Measurements from ENCODE around the gene DPYD. TPM values are rescaled to one million over a fixed set of nuclear protein-coding genes. Genes with fewer than 3 reads are reported as not detected.

The DPYD gene
- total and polyA plus RNA-seq, 4 experiments from 2014 or later: 49.7 to 58.4 (median 51.9) TPM

- no peak overlapping the region for H3K27ac Mint-ChIP-seq
- Histone ChIP-seq H3K27ac (ENCODE audit: low read depth, low read length) (no peak overlapping the region), H3K4me1 (ENCODE audit: insufficient read depth, low read length) (no peaks in the 10 kb centered on the region), H3K36me3 (ENCODE audit: insufficient read depth, low read length) (no peaks in the 10 kb centered on the region), H3K9me3 (ENCODE audit: control insufficient read depth in 1 of 2, low read length in 2 of 2) (no peaks in the 10 kb centered on the region), H3K4me3 (ENCODE audit: low read length in 2 of 2) (no peak overlapping the region), H3K27me3 (ENCODE audit: insufficient read depth, low read length) (no peaks in the 10 kb centered on the region)
- no peaks in the 10 kb centered on the region for H3K4me1 Mint-ChIP-seq
- intact Hi-C loops (cut with micrococcal nuclease): no loop called here
- POLR2A ChIA-PET (ENCODE audit: partially characterized antibody): interaction anchor here (0.6 kb wide), 1 partner anchor 11 kb away, joined by 3 read pairs; no protein-coding TSS in a partner anchor
- CTCF ChIA-PET (ENCODE audit: partially characterized antibody): no interaction called here
- H3K4me3 Mint-ChIP-seq: no peak overlapping the region
- peaks cover 0 to 8% (median 2%) of the 10 kb centered on the region in 8 donors for H3K9me3 Mint-ChIP-seq
- no peaks in the 10 kb centered on the region for H3K36me3 Mint-ChIP-seq
- DNase-seq: no peak
- peaks cover 2% of the 10 kb centered on the region in 2 donors for H3K27me3 Mint-ChIP-seq
These were observed 857.3 kb downstream of the DPYD start for GRCh38 chr1:97063532-97063931.

GRCh38 chr1:97061604-97062003 is 859.2 kb downstream of the DPYD start:
- Histone ChIP-seq H3K4me1 (ENCODE audit: insufficient read depth, low read length) (no peaks in the 10 kb centered on the region), H3K4me3 (ENCODE audit: low read length in 2 of 2) (no peak overlapping the region), H3K27me3 (ENCODE audit: insufficient read depth, low read length) (no peaks in the 10 kb centered on the region), H3K27ac (ENCODE audit: low read depth, low read length) (no peak overlapping the region), H3K36me3 (ENCODE audit: insufficient read depth, low read length) (no peaks in the 10 kb centered on the region), H3K9me3 (ENCODE audit: control insufficient read depth in 1 of 2, low read length in 2 of 2) (peaks cover 0 to 6% of the 10 kb centered on the region in 2 donors)
- no peak for DNase-seq
- Mint-ChIP-seq H3K27ac (no peak overlapping the region), H3K9me3 (peaks cover 0 to 20% (median 12%) of the 10 kb centered on the region in 8 donors), H3K4me1 (no peaks in the 10 kb centered on the region), H3K4me3 (no peak overlapping the region), H3K27me3 (peaks cover 2% of the 10 kb centered on the region in 2 donors), H3K36me3 (no peaks in the 10 kb centered on the region)
- intact Hi-C loops (cut with micrococcal nuclease): no loop called here
- ChIA-PET POLR2A (ENCODE audit: partially characterized antibody) (no interaction called here), CTCF (ENCODE audit: partially characterized antibody) (no interaction called here)

GRCh38 chr1:97056386-97056785 is 864.4 kb downstream of the DPYD start:
- peaks cover 0 to 28% (median 19%) of the 10 kb centered on the region in 8 donors for H3K9me3 Mint-ChIP-seq
- H3K27ac Mint-ChIP-seq: no peak overlapping the region
- H3K36me3 Mint-ChIP-seq: no peaks in the 10 kb centered on the region
- DNase-seq: no peak
- H3K4me3 Mint-ChIP-seq: no peak overlapping the region
- ChIA-PET POLR2A (ENCODE audit: partially characterized antibody) (no interaction called here), CTCF (ENCODE audit: partially characterized antibody) (no interaction called here)
- no peak overlapping the region for H3K4me3 ChIP-seq (ENCODE audit: low read length in 2 of 2)
- peaks cover 0 to 7% of the 10 kb centered on the region in 2 donors for H3K9me3 ChIP-seq (ENCODE audit: control insufficient read depth in 1 of 2, low read length in 2 of 2)
- intact Hi-C loops (cut with micrococcal nuclease): no loop called here
- no peaks in the 10 kb centered on the region for H3K27me3 ChIP-seq (ENCODE audit: insufficient read depth, low read length)
- no peaks in the 10 kb centered on the region for H3K4me1 Mint-ChIP-seq
- H3K27ac ChIP-seq (ENCODE audit: low read depth, low read length): no peak overlapping the region
- no peaks in the 10 kb centered on the region for H3K4me1 ChIP-seq (ENCODE audit: insufficient read depth, low read length)
- H3K36me3 ChIP-seq (ENCODE audit: insufficient read depth, low read length): no peaks in the 10 kb centered on the region
- H3K27me3 Mint-ChIP-seq: peaks cover 0 to 4% of the 10 kb centered on the region in 2 donors

- no peak overlapping the region for H3K4me3 Mint-ChIP-seq
- no peak overlapping the region for H3K27ac ChIP-seq (ENCODE audit: low read depth, low read length)
- H3K36me3 Mint-ChIP-seq: no peaks in the 10 kb centered on the region
- peaks cover 6% of the 10 kb centered on the region for H3K4me1 ChIP-seq (ENCODE audit: insufficient read depth, low read length)
- no peak overlapping the region for H3K27ac Mint-ChIP-seq
- peaks cover 4 to 5% of the 10 kb centered on the region in 2 donors for H3K27me3 Mint-ChIP-seq
- H3K27me3 ChIP-seq (ENCODE audit: insufficient read depth, low read length): no peaks in the 10 kb centered on the region
- ChIA-PET POLR2A (ENCODE audit: partially characterized antibody) (no interaction called here), CTCF (ENCODE audit: partially characterized antibody) (no interaction called here)
- DNase-seq: no peak
- H3K4me1 Mint-ChIP-seq: no peaks in the 10 kb centered on the region
- H3K9me3 Mint-ChIP-seq: peaks cover 0 to 27% (median 17%) of the 10 kb centered on the region in 8 donors
- H3K36me3 ChIP-seq (ENCODE audit: insufficient read depth, low read length): no peaks in the 10 kb centered on the region
- intact Hi-C loops (cut with micrococcal nuclease): no loop called here
- no peak overlapping the region for H3K4me3 ChIP-seq (ENCODE audit: low read length in 2 of 2)
- peaks cover 0 to 7% of the 10 kb centered on the region in 2 donors for H3K9me3 ChIP-seq (ENCODE audit: control insufficient read depth in 1 of 2, low read length in 2 of 2)
These were observed 867.6 kb downstream of the DPYD start for GRCh38 chr1:97053268-97053667.

GRCh38 chr1:97051823-97052222 is 869.0 kb downstream of the DPYD start:
- DNase-seq: no peak
- Histone ChIP-seq H3K4me1 (ENCODE audit: insufficient read depth, low read length) (peaks cover 6% of the 10 kb centered on the region), H3K27me3 (ENCODE audit: insufficient read depth, low read length) (no peaks in the 10 kb centered on the region), H3K27ac (ENCODE audit: low read depth, low read length) (no peak overlapping the region), H3K4me3 (ENCODE audit: low read length in 2 of 2) (no peak overlapping the region), H3K36me3 (ENCODE audit: insufficient read depth, low read length) (no peaks in the 10 kb centered on the region), H3K9me3 (ENCODE audit: control insufficient read depth in 1 of 2, low read length in 2 of 2) (peaks cover 0 to 3% of the 10 kb centered on the region in 2 donors)
- POLR2A ChIA-PET (ENCODE audit: partially characterized antibody): no interaction called here
- CTCF ChIA-PET (ENCODE audit: partially characterized antibody): no interaction called here
- intact Hi-C loops (cut with micrococcal nuclease): no loop called here
- Mint-ChIP-seq H3K9me3 (peaks cover 0 to 15% (median 7%) of the 10 kb centered on the region in 8 donors), H3K36me3 (no peaks in the 10 kb centered on the region), H3K27me3 (peaks cover 4 to 6% of the 10 kb centered on the region in 2 donors), H3K27ac (no peak overlapping the region), H3K4me1 (no peaks in the 10 kb centered on the region), H3K4me3 (no peak overlapping the region)

- H3K27ac ChIP-seq (ENCODE audit: low read depth, low read length): no peak overlapping the region
- no peaks in the 10 kb centered on the region for H3K27me3 ChIP-seq (ENCODE audit: insufficient read depth, low read length)
- H3K36me3 ChIP-seq (ENCODE audit: insufficient read depth, low read length): no peaks in the 10 kb centered on the region
- no peak overlapping the region for H3K4me3 ChIP-seq (ENCODE audit: low read length in 2 of 2)
- Mint-ChIP-seq H3K36me3 (no peaks in the 10 kb centered on the region), H3K27me3 (peaks cover 6 to 9% of the 10 kb centered on the region in 2 donors), H3K4me3 (no peak overlapping the region), H3K9me3 (peaks cover 0 to 5% (median 0%) of the 10 kb centered on the region in 8 donors), H3K4me1 (no peaks in the 10 kb centered on the region), H3K27ac (no peak overlapping the region)
- CTCF ChIA-PET (ENCODE audit: partially characterized antibody): no interaction called here
- intact Hi-C loops (cut with micrococcal nuclease): no loop called here
- peaks cover 6% of the 10 kb centered on the region for H3K4me1 ChIP-seq (ENCODE audit: insufficient read depth, low read length)
- no peaks in the 10 kb centered on the region for H3K9me3 ChIP-seq (ENCODE audit: control insufficient read depth in 1 of 2, low read length in 2 of 2)
- POLR2A ChIA-PET (ENCODE audit: partially characterized antibody): no interaction called here
- DNase-seq: no peak
These were observed 870.3 kb downstream of the DPYD start for GRCh38 chr1:97050506-97050905.

GRCh38 chr1:97047421-97047793 is 873.4 kb downstream of the DPYD start:
- H3K27me3 Mint-ChIP-seq: peaks cover 6 to 9% of the 10 kb centered on the region in 2 donors
- no peak for DNase-seq

More at GRCh38 chr1:97047421-97047793, 873.4 kb downstream of the DPYD start:
- intact Hi-C loops (cut with micrococcal nuclease): no loop called here
- H3K9me3 Mint-ChIP-seq: peaks cover 0 to 12% (median 3%) of the 10 kb centered on the region in 8 donors
- peaks cover 6% of the 10 kb centered on the region for H3K4me1 ChIP-seq (ENCODE audit: insufficient read depth, low read length)
- no peaks in the 10 kb centered on the region for H3K36me3 Mint-ChIP-seq
- ChIA-PET CTCF (ENCODE audit: partially characterized antibody) (interaction anchor here (1.0 kb wide), 1 partner anchor 11 kb away, joined by 3 read pairs; no protein-coding TSS in a partner anchor), POLR2A (ENCODE audit: partially characterized antibody) (no interaction called here)
- H3K27ac ChIP-seq (ENCODE audit: low read depth, low read length): no peak overlapping the region
- no peak overlapping the region for H3K4me3 Mint-ChIP-seq
- H3K27ac Mint-ChIP-seq: no peak overlapping the region
- H3K36me3 ChIP-seq (ENCODE audit: insufficient read depth, low read length): no peaks in the 10 kb centered on the region
- H3K9me3 ChIP-seq (ENCODE audit: control insufficient read depth in 1 of 2, low read length in 2 of 2): no peaks in the 10 kb centered on the region
- H3K4me1 Mint-ChIP-seq: no peaks in the 10 kb centered on the region
- no peak overlapping the region for H3K4me3 ChIP-seq (ENCODE audit: low read length in 2 of 2)
- H3K27me3 ChIP-seq (ENCODE audit: insufficient read depth, low read length): no peaks in the 10 kb centered on the region

Data from CD4-positive, alpha-beta memory T cell (primary cell).